NCI-H524 treated with DMSO at 0.1 percent for 48 hours (cell line): ENCODE results near the gene PSPH.

Source experiments
- DNase-seq: peaks from one replicate; lab custom pipeline; 2025; lab: John Stamatoyannopoulos, UW

PSPH gene

DNA sequence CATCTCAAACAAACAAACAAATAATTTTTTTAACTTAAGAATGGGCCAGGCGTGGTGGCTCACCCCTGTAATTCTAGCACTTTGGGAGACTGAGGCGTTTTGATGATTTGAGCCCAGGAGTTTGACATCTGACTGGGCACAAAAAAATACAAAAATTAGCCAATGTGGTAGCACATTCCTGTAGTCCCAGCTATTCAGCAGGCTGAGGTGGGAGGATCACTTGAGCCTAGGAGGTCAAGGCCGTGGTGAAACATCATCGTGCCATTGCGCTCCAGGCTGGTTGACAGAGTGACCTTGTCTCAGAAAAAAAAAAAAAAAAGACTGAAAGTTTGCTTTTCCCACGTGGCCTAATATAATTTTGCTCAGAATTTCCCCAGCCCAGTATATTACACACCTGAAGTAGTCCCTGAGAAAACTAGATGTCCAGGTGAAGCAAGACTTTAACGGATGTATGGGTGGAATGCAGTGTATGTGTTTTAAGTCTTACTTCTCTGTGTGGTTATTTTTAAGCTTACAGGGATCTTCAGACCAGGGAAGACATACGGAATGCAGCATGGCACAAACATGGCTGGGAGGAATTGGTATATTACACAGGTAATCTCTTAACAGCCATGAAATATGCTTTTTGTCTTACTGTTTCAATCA lies 54.3 kb downstream of the PSPH start:
- DNase-seq: no peak

DNA sequence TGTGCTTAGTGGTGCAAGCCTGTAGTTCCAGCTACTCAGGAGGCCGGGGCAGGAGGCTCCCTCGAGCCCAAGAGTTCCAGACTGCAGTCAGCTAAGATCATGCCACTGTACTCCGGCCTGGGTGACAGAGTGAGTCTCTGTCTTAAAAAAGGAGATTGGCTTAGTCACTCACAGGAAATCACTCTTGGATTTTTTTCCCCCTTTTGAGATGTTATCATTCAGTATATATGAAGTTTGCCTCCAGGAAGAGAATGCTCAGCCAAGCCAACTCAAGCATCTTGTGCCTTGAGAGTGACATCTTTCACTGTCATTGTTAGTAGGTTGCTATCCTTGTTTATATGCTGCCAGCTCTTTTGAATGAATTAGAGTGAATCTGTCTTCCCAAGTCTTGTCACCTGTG lies 58.9 kb downstream of the PSPH start:
- no peak for DNase-seq

DNA sequence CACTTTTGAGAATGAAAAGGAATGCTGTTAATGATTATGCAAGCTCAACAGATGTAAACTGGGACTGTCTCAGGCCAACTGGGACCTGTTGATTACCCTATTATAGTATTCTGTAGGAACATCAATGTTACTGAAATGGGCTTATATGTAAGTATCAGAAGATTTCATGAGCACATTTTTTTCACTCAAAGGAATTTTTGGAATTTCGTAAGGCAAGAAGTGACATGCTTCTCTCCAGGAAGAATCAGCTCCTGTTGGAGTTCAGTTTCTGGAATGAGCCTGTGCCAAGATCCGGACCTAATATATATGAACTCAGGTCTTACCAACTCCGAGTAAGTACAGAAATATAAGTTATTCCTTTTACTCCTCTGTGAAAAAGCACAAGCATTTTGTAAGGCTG lies 67.7 kb downstream of the PSPH start:
- DNase-seq: no peak

DNA sequence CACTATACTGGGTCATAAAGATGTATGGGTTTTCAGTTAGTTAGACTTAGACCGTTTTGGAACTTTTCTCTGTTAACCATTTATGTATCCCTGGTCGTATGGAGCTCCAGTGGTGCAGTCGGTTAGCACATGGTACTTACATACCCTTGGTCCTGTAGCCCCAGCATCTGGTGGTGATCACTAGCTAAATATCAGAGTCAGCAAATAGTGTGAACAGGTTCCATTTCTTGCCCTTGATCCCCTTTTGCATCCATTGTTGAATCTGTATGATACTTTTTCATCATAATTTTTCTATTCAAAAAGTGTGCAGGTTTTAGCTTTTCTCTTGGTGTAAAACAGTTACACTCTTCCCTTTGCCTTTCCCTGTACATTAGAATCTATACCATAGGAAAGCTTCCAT lies 71.0 kb downstream of the PSPH start:
- no peak for DNase-seq

DNA sequence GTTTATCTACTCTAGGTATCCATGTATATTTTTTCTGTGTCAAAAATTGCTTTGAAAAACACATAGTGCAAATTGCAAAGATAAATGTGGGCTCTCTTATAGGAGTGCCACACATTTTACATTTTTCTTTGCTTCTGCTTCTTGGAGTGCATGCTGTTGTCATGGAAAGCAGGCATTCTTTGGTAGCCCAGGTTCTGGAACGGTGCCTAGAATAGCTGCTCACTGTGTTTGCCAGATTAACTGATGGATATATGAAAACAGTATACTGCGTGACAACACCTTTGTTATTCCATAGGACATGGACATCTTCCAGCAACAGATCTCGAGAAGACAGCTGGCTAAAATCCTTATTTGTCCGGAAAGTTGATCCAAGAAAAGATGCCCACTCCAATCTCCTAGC lies 73.4 kb downstream of the PSPH start:
- DNase-seq: no peak

DNA sequence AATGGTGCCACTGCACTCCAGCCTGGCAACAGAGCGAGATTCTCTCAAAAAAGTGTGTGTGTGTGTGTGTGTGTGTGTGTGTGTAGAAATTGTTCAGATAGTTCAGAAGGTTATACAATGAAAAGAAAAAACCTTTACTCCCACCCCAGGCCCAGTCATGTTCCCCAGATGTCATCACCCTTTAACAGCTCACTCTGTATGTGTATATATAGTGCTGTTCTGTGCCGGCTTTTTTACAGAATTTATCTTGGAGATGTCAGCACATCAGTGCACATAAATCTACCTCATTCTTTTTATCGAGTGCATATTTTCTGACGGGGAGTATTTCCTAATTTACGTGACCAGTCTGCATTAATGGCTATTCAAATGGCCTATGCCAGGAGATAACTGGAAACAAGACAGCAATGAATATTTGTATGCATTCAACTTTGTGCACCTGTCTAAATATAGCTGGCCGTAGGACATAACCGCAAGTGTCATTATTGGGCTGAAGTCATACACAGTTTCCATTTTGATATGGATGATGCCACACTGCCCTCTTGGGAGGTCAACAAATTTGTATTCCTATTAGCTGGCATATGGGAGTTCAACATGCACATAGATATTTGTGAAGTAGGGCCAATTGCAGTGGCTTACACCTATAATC lies 75.1 kb downstream of the PSPH start:
- DNase-seq: no peak

DNA sequence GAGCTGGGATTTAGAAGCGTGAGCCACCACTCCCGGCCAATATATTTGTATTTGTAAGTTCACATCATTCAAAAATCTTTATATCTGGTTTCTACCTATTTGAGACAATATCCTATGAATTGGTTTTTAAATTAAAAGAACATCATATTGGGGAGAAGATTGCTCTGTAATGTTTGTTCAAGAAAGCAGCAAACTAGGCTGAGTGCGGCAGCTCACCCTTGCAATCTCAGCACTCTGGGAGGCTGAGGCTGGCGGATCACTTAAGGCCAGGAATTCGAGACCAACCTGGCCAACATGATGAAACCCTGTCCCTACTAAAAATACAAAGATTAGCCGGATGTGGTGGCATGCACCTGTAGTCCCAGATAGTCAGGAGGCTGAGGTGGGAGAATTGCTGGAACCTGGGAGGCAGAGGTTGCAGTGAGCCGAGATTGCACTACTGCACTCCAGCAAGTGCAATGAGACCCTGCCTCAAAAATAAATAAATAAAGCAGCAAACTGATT lies 77.4 kb downstream of the PSPH start:
- DNase-seq: no peak

DNA sequence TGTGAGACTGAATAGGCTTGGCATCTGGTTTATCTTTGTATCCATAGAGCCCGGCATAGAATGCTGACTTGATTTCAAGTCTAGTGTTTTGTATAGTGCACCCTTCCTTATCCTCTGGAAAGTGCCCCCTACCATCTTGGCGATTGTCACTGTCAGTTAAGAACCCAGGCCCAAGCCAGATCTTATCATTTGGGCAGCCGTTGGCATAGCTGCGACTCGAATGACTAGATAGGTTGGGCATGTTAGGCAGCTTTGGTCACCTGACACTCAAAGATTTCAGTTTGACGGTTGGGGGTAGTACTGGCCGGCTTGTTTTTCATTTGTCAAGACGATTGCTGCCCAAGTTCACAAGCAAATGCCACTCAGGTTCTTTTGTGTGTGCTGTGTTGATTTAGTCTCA lies 80.3 kb downstream of the PSPH start:
- DNase-seq: no peak

DNA sequence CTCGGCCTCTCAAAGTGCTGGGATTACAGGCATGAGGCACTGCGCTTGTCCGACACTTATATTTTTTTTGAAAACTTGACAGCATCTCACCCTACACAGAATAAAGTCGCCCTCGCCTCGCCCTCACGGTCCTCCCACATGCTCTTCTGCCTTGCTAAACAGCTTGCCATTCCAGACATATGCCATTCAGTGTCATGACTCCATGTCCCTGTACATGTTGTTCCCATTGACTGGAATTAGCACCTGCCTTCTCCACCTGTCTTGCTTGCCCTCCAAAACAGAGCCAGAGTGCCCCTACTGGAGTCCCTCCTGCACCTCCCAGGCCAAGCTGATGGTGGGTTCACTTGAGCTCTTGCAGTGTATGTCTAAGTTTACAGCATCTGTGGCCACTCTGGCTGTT lies 80.7 kb downstream of the PSPH start:
- DNase-seq: no peak

DNA sequence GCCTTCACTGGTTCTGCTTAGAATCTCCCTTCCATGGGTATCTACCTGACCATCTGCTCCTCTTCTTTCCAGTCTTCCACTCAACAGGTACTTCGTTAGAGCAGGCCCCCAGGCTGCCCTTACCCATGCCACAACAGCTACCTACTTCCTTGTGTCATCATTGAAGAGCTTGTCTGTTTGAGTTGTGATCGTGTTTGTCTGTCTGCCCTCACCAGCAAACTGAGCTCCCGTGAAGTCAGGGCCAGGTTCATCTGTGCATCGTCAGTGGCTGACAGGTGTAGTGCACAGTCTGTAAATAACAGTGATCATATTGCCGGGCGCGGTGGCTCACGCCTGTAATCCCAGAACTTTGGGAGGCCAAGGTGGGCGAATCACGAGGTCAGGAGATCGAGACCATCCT lies 81.9 kb downstream of the PSPH start:
- DNase-seq: no peak

DNA sequence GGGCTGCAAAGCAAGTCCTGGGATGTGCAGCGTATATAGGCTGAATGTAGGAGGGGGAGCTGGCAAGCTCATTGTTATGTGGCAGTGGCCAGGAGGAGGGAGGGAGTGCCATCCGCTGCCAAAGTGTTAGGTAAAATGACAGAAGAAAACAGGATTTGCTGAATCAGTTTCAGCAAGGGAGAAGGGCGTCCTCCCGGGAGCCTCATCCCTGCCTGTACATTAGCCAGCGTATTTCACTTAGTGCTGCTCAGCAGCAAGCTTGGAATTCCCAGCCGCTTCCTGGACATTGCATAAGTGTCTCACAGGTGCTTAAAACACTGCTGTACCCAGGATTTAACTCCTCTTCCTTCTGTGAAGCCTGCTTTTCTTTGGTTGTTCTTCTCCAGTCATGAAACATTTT lies 84.4 kb downstream of the PSPH start:
- no peak for DNase-seq

DNA sequence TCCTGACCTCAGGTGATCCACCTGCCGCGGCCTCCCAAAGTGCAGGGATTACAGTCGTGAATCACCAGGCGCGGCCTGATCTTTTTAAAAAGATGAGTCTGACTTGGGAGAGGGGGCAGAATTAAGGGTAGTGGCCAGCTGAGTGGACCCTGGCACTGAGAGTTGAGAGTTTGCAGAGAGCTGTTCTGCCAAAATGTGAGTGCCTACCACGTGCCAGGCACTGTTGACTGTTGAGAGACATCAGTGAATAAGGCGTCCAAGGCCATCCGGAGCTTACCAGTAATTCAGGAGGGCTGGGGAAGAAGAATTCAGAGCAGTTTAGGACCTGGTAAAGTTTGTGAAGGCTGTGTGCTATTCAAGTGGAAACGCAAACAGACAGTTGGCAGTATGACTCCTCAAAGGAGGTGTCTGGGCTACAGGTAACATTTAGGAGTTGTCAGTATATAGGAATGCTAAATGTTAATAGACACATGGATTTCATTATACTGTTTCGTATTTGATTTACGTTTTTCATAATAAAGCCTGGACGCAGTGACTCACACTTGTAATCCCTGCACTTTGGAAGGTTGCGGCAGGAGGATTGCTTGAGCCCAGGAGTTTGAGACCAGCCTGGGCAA lies 85.3 kb downstream of the PSPH start:
- no peak for DNase-seq

DNA sequence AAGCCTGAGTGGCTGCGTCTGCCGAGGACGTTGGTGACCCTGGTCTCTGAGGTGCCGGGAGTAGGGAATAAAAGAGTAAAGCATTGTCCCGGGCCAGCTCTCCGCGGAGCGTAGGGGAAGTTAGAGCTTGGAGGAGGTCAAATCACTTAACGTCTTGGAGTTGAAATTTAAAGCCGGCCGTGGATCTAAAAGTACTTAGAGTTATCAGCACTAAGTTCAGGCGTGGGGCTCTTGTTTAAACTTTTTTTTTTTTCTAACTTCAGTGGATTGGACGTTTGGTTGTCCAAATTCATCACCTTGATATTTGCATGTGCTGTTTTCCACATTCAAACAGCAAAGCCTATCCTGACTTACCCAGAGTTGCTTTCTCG lies 86.2 kb downstream of the PSPH start:
- no peak for DNase-seq

DNA sequence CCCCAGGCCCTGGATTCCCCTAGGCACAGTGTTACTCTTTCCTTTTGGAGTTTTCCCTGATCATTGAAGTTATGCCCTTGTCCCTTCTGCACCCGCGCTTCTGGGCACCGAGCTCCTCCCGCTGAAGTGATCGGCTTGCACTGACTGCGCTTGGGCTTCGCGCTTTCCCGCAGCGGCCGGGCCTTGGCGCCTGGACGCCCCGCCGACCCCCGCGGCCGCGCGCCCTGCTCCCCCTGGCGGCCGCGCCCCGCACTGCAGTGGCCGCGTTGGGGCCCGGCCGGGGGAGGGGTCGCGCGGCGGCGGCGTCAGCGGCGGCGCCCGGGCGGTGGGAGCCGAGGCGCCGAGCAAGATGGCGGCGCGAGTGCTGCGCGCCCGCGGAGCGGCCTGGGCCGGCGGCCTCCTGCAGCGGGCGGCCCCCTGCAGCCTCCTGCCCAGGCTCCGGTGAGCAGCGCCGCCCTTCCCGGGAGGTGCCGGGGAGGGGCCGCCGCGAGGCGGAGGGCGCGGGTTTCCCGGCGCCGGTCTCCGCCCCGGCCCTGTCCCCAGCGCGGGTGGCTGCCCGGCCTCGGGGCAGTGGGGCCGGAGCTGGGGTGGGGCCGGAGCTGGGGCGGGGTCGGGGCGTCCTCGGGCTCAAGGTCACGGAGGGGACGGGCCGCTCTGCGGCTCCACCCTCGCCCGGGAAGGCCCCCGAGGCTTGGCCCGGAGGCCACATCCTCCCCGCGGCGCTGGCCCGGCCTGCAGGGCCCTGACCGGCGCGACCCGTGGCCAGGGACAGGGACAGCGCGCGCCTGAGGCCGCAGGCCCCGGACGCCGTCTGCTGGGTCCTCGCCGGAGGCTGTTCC lies 86.8 kb downstream of the PSPH start, which contains the start of gene NIPSNAP2:
Gene NIPSNAP2, plus strand, starts transcription at position 325 of the 839 bp plus-strand sequence. Its CDS starts 25 bp downstream, at position 350.
- DNase-seq: no peak

DNA sequence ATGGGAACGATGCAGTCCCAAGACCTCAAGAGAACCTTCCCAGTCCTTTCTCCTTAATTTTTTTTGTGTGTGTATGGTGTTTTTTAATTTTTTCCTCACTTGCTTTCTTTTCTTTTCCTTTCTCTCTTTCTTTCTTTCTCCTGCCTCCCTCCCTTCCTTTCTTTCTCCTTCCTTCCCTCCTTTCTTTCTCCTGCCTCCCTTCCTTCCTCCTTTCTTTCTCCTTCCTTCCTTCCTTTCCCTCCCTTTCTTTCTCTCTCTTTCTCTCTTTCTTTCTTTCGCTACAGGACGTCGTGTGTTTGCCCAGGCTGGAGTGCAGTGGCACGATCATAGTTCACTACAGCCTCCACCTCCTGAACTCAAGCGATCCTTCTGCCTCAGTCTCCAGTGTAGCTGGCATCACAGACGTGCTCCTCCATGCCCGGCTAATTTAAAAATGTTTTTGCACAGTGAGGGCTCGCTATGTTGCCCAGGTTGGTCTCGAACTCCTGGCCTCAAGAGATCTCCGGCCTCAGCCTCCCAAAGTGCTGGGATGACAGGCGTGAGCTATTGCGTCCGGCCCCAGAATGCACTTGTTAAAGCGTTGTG lies 87.6 kb downstream of the PSPH start:
- no peak for DNase-seq

DNA sequence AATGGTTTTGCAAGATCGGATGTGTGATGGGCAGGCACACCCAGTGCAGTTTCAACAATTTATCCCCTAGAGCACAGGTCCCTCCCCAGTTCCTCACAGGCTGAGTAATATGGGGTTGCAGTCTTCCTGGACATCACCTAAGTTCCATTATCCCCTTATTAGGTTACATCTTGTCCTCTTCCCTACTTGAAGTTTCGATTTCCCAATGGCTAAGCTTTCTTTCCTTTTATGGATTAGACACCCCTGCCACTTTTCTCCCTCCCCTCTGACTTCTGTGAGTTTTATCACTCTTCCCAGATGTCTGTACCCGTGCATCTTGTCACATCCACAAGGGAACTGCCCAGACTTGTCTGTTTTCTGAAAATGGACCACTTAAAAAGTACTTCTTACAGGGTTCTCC lies 89.2 kb downstream of the PSPH start:
- DNase-seq: no peak
